Measurements from ENCODE around the gene LRFN5. TPM values are rescaled to one million over a fixed set of nuclear protein-coding genes. Genes with fewer than 3 reads are reported as not detected.
"Not testable (repeated sequence)": the region's sequence is repeated elsewhere in the genome, so short reads cannot be mapped to it uniquely, and the experiment has no call there.

LRFN5 gene
- total RNA-seq, 2 experiments from 2014 or later: not detected

DNA sequence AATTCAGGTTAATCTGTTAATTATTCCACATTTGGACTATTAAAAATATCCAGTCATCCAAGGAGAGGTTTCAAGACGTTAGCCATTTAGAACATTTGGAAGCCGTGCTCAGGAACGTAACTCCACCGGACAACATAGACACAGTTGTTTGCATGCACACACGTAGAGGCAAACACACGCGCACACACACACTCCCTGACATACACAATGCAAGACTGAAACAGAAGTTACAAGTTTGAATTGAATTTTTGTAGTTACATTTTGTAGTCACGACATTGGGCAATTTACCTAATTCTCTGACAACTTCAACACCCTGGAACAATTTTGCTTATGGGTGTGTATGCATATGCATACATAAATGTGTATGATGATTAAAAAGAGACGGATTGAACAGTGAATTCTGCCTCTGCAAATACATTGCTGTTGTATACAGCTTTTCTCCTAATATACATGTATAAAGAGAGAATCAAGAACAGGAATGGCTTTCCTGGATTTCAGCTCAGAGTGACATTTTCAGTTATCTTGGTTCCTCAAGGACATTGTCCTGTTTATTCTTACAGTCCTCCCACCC, 298.8 kb downstream of the LRFN5 start:
- no peak for DNase-seq
- POLR2A ChIA-PET: no interaction called here
- CTCF ChIA-PET: no interaction called here
- H3K4me3 Mint-ChIP-seq: no peak overlapping the region
- no peak overlapping the region for H3K27ac Mint-ChIP-seq
- no peaks in the 10 kb centered on the region for H3K4me1 Mint-ChIP-seq
- H3K27me3 Mint-ChIP-seq: no peaks in the 10 kb centered on the region
- H3K36me3 Mint-ChIP-seq (ENCODE audit: low read depth): no peaks in the 10 kb centered on the region
- H3K9me3 Mint-ChIP-seq: peaks cover 3% of the 10 kb centered on the region

DNA sequence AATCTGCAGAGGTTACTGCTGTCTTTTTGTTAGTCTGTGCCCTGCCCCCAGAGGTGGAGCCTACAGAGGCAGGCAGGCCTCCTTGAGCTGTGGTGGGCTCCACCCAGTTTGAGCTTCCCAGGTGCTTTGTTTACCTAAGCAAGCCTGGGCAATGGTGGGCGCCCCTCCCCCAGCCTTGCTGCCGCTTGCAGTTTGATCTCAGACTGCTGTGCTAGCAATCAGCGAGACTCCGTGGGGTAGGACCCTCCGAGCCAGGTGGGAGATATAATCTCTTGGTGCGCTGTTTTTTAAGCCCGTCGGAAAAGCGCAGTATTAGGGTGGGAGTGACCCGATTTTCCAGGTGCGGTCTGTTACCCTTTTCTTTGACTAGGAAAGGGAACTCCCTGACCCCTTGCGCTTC, 304.5 kb downstream of the LRFN5 start:
- H3K36me3 Mint-ChIP-seq (ENCODE audit: low read depth); DNase-seq; H3K4me1 Mint-ChIP-seq; H3K27ac Mint-ChIP-seq; H3K27me3 Mint-ChIP-seq; H3K9me3 Mint-ChIP-seq; POLR2A ChIA-PET; H3K4me3 Mint-ChIP-seq; CTCF ChIA-PET: not testable (repeated sequence)

DNA sequence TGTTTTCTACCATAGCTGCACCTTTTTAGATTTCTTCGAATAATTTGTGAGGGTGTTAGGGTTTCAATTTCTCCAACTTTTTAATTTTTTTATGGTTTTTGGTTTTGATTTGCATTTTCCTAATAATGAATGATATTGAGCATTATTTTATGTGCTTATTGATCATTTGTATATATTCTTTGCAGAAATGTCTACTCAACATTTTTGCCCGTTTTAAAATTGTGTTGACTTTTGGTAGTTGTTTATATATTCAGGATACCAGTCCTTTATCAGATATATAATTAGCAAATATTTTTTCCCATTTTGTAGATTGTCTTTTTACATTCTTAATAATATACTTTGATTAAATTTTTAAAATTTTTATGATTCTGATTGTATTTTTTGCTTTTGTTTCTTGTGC, 306.7 kb downstream of the LRFN5 start:
- no peak for DNase-seq
- ChIA-PET POLR2A (no interaction called here), CTCF (no interaction called here)
- no peak overlapping the region for H3K4me3 Mint-ChIP-seq
- H3K9me3 Mint-ChIP-seq: peaks cover 2% of the 10 kb centered on the region
- no peak overlapping the region for H3K27ac Mint-ChIP-seq
- no peaks in the 10 kb centered on the region for H3K4me1 Mint-ChIP-seq
- H3K36me3 Mint-ChIP-seq (ENCODE audit: low read depth): no peaks in the 10 kb centered on the region
- no peaks in the 10 kb centered on the region for H3K27me3 Mint-ChIP-seq

- H3K27me3 Mint-ChIP-seq: no peaks in the 10 kb centered on the region
- no peak for DNase-seq
- H3K27ac Mint-ChIP-seq: no peak overlapping the region
- no peak overlapping the region for H3K4me3 Mint-ChIP-seq
- H3K9me3 Mint-ChIP-seq: peaks cover 2% of the 10 kb centered on the region
- H3K4me1 Mint-ChIP-seq: no peaks in the 10 kb centered on the region
- POLR2A ChIA-PET: no interaction called here
- CTCF ChIA-PET: no interaction called here
- no peaks in the 10 kb centered on the region for H3K36me3 Mint-ChIP-seq (ENCODE audit: low read depth)
These were observed 309.1 kb downstream of the LRFN5 start for GRCh38 chr14:41915732-41916131.

DNA sequence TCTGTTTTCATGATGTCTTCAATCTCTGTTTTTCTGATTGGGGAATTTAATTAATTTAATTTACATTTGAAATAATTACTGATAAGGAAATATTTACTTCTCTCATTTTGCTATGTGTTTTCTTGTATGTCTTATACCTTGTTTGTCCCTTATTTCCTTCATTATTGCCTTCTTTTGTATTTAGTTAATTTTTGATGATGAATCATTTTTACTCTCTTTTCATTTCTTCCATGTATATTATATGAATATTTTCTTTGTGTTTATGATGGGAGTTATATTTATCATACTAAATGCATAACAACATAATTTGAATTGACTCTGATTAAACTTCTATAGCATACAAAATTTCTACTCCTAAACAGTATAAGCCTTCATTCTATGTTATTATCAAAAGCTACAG, 309.6 kb downstream of the LRFN5 start:
- Mint-ChIP-seq H3K36me3 (ENCODE audit: low read depth) (no peaks in the 10 kb centered on the region), H3K27ac (no peak overlapping the region), H3K27me3 (no peaks in the 10 kb centered on the region), H3K4me3 (no peak overlapping the region), H3K9me3 (peaks cover 2% of the 10 kb centered on the region), H3K4me1 (no peaks in the 10 kb centered on the region)
- ChIA-PET CTCF (no interaction called here), POLR2A (no interaction called here)
- no peak for DNase-seq

DNA sequence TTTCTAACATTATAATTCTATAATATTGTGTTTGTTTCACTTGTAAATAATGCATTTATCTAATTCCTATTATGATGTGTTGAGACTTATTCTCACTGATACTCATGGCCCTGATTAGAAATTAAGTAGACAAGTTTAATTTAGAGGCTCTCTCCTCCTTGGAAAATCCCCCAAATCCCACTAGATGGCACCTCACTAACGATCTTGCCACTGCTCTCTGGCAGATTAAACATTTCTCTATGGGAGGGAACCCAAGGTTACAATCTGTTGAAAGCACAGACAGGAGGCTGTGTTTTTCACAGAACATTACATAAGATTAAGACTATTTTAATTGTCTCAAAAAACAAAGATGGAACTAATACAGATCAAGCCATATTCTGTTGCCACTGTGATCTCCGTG, 318.7 kb downstream of the LRFN5 start:
- CTCF ChIA-PET: no interaction called here
- H3K27ac Mint-ChIP-seq: no peak overlapping the region
- no peak overlapping the region for H3K4me3 Mint-ChIP-seq
- POLR2A ChIA-PET: no interaction called here
- H3K36me3 Mint-ChIP-seq (ENCODE audit: low read depth): no peaks in the 10 kb centered on the region
- no peaks in the 10 kb centered on the region for H3K27me3 Mint-ChIP-seq
- H3K4me1 Mint-ChIP-seq: no peaks in the 10 kb centered on the region
- H3K9me3 Mint-ChIP-seq: no peaks in the 10 kb centered on the region
- DNase-seq: no peak

DNA sequence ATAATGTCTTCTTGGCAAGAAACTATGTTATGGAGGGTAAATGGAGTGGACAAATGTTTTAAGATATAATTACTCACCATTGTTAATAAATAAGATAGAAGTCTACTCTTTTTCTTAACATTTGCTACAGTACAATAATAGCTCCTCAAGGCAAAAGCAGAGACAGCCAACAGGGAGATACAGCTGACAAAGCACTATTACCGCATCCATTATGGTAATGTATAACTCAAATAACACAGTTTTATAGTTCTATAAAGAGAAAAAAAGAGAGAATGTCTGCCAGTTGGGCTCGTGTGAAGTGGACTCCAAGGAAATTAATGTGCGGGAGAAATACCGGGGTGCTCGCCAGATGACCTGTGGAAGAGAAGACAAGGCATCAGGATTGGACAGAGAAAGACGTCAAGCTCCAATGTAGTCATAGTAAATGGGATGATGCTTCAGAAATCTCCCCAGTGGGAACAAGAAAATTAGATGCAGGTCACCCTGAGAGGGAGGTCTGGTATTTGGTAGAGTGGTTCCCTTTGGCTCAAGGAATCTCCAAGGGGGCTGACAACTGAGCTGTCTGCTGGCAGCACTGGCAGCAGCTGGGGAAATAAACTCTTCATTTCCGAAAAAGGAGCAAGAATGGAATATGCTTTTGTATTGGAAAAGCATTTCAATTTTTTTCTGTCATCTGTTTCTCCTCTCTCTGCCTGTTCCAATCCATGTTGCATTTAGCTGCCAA, 343.9 kb downstream of the LRFN5 start:
- no peaks in the 10 kb centered on the region for H3K36me3 Mint-ChIP-seq (ENCODE audit: low read depth)
- no peak overlapping the region for H3K4me3 Mint-ChIP-seq
- H3K27me3 Mint-ChIP-seq: no peaks in the 10 kb centered on the region
- H3K9me3 Mint-ChIP-seq: no peaks in the 10 kb centered on the region
- DNase-seq: no peak
- H3K4me1 Mint-ChIP-seq: no peaks in the 10 kb centered on the region
- CTCF ChIA-PET: no interaction called here
- POLR2A ChIA-PET: no interaction called here
- no peak overlapping the region for H3K27ac Mint-ChIP-seq
